ENCODE measurements around the gene RAMP3. TPM values are rescaled to one million over a fixed set of nuclear protein-coding genes. Genes with fewer than 3 reads are reported as not detected.

RAMP3 gene
- total RNA-seq, 1 donor from 2014 or later, result 0.14 TPM

GRCh38 chr7:45186261-45186813 is 28.7 kb downstream of the RAMP3 start:
- Mint-ChIP-seq H3K9me3 (no peaks in the 10 kb centered on the region), H3K4me1 (ENCODE audit: low read depth) (no peaks in the 10 kb centered on the region), H3K4me3 (ENCODE audit: low read depth) (no peak overlapping the region), H3K36me3 (ENCODE audit: low read depth) (no peaks in the 10 kb centered on the region), H3K27ac (no peak overlapping the region), H3K27me3 (ENCODE audit: low read depth) (peaks cover 5% of the 10 kb centered on the region)
- no peak for DNase-seq (ENCODE audit: low spot score)
- intact Hi-C loops (cut with micrococcal nuclease), result no loop called here

DNA sequence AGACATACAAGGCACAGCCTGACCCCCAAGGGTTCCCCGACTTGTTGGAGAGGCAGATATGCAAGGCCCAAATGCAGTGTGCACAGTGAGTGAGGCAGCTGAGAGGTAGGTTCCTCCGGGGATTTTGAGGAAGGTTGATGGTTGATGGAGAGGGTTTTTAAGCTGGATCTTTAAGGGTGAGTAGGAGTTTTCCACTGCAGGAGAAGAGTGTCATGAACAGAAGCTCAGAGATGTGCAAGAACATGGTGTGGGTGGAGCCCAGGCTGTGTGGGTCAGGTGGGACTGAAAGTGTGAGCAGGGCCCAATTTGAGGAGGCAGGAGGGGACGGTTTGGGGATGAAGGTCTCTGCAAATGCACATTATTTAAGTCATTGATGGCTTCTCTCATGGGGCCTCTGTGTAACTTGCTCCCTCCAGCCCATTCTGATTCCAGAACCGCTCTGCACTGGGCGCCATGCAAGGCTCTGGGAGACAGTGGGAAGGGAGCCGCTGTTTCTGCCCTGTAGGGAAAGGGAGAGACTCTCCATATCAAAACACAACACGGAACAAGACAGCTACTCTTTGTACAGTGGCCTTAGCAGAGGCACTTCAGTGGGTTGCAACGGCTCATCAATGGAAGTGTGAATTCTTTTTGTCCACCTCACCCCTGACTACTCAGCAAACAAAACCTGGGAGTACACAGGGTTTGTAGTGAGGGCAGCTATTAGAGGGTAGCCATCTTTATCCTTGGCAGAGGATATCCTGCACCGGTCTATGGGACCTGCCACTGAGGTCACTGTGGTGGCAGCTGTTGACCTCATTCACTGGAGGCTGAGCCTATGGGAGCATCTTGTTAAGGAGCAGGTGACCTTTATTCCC is 29.7 kb downstream of the RAMP3 start:
- H3K9me3 Mint-ChIP-seq, result peaks cover 1% of the 10 kb centered on the region
- no peak overlapping the region for H3K4me3 Mint-ChIP-seq (ENCODE audit: low read depth)
- peaks cover 13% of the 10 kb centered on the region for H3K27me3 Mint-ChIP-seq (ENCODE audit: low read depth)
- H3K36me3 Mint-ChIP-seq (ENCODE audit: low read depth), result no peaks in the 10 kb centered on the region
- no peak overlapping the region for H3K27ac Mint-ChIP-seq
- H3K4me1 Mint-ChIP-seq (ENCODE audit: low read depth), result no peaks in the 10 kb centered on the region
- intact Hi-C loops (cut with micrococcal nuclease), result no loop called here
- no peak for DNase-seq (ENCODE audit: low spot score)

DNA sequence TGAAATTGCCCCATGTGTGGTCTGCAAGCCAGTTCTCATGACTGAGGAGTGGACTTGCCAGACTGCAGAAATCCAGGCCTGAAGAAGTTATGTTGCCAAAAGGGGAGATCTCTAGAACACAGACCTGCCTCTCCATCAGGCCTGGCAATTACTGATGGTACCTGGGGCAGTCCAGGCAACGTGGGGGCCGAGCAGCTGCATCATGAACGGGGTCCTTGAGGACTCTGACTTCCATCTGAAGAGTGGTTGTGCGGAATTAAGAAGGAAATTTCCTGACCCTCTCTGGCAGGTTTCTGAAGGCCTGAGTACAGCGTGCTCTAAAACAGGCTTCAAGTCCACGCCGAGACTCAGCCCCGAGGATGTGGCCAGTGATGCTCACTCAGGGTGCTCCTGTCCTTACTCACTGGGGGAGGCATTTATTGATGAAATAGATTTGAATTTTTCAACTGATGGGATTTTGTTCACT is 30.4 kb downstream of the RAMP3 start:
- no peak overlapping the region for H3K27ac Mint-ChIP-seq
- no peak for DNase-seq (ENCODE audit: low spot score)
- peaks cover 8% of the 10 kb centered on the region for H3K9me3 Mint-ChIP-seq
- H3K36me3 Mint-ChIP-seq (ENCODE audit: low read depth), result no peaks in the 10 kb centered on the region
- intact Hi-C loops (cut with micrococcal nuclease), result no loop called here
- H3K27me3 Mint-ChIP-seq (ENCODE audit: low read depth), result peaks cover 19% of the 10 kb centered on the region
- H3K4me1 Mint-ChIP-seq (ENCODE audit: low read depth), result peaks cover 1% of the 10 kb centered on the region
- H3K4me3 Mint-ChIP-seq (ENCODE audit: low read depth), result no peak overlapping the region

DNA sequence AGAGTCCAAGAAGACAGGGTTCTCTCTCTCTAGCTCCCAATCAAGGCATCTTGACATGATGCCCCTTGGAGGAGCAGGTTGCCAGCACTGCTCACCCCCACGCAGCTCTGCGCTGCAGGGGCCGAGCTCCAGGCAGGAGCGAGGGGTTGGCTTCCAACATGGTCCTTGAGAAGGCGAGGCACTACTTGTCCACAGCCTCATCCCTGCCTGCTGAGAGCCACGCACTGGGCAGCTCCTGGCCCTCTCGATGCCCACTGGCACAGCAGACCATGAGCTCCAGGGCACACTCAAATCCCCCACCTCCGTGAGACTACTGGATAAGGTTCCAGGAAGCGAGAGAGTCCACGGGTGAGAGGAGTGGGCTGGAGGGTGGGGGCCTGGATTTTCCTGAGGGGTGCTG is 31.1 kb downstream of the RAMP3 start:
- no peak for DNase-seq (ENCODE audit: low spot score)
- intact Hi-C loops (cut with micrococcal nuclease), result no loop called here
- Mint-ChIP-seq H3K27ac (no peak overlapping the region), H3K36me3 (ENCODE audit: low read depth) (no peaks in the 10 kb centered on the region), H3K9me3 (peaks cover 8% of the 10 kb centered on the region), H3K4me3 (ENCODE audit: low read depth) (no peak overlapping the region), H3K4me1 (ENCODE audit: low read depth) (peaks cover 2% of the 10 kb centered on the region), H3K27me3 (ENCODE audit: low read depth) (peaks cover 23% of the 10 kb centered on the region)

GRCh38 chr7:45189151-45189970 is 31.8 kb downstream of the RAMP3 start:
- H3K36me3 Mint-ChIP-seq (ENCODE audit: low read depth), result no peaks in the 10 kb centered on the region
- no peak overlapping the region for H3K27ac Mint-ChIP-seq
- DNase-seq (ENCODE audit: low spot score), result no peak
- no peak overlapping the region for H3K4me3 Mint-ChIP-seq (ENCODE audit: low read depth)
- peaks cover 8% of the 10 kb centered on the region for H3K9me3 Mint-ChIP-seq
- peaks cover 23% of the 10 kb centered on the region for H3K27me3 Mint-ChIP-seq (ENCODE audit: low read depth)
- H3K4me1 Mint-ChIP-seq (ENCODE audit: low read depth), result peaks cover 2% of the 10 kb centered on the region
- intact Hi-C loops (cut with micrococcal nuclease), result no loop called here

- intact Hi-C loops (cut with micrococcal nuclease), result no loop called here
- H3K9me3 Mint-ChIP-seq, result peaks cover 8% of the 10 kb centered on the region
These were observed 33.0 kb downstream of the RAMP3 start for GRCh38 chr7:45190406-45191165.

DNA sequence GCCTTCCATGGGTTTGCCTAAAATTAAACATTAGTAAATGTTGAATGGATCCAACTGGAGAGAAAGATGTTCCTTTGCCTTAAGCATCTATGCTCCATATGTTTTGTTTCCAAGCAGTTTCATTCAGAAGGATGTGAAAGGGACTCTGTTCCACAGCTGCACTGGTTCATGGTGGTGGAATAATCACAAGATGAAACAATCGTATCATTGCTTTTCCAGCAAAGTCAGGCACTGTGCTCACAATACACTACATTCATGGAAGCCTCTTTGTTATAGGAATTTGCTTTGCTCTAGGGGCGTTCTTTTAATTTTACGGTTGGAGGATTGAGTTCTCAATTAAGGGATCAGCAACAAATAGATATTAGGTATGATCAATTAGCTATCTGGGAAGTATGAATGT is 33.8 kb downstream of the RAMP3 start:
- Mint-ChIP-seq H3K27me3 (ENCODE audit: low read depth) (peaks cover 29% of the 10 kb centered on the region), H3K27ac (no peak overlapping the region), H3K36me3 (ENCODE audit: low read depth) (no peaks in the 10 kb centered on the region), H3K4me1 (ENCODE audit: low read depth) (peaks cover 13% of the 10 kb centered on the region), H3K4me3 (ENCODE audit: low read depth) (no peak overlapping the region), H3K9me3 (peaks cover 8% of the 10 kb centered on the region)
- DNase-seq (ENCODE audit: low spot score), result no peak
- intact Hi-C loops (cut with micrococcal nuclease), result no loop called here

More at GRCh38 chr7:45190406-45191165, 33.0 kb downstream of the RAMP3 start:
- DNase-seq (ENCODE audit: low spot score), result no peak
- peaks cover 6% of the 10 kb centered on the region for H3K4me1 Mint-ChIP-seq (ENCODE audit: low read depth)
- no peak overlapping the region for H3K4me3 Mint-ChIP-seq (ENCODE audit: low read depth)
- peaks cover 29% of the 10 kb centered on the region for H3K27me3 Mint-ChIP-seq (ENCODE audit: low read depth)
- H3K27ac Mint-ChIP-seq, result no peak overlapping the region
- H3K36me3 Mint-ChIP-seq (ENCODE audit: low read depth), result no peaks in the 10 kb centered on the region

- Mint-ChIP-seq H3K4me3 (ENCODE audit: low read depth) (no peak overlapping the region), H3K27ac (no peak overlapping the region), H3K27me3 (ENCODE audit: low read depth) (peaks cover 27% of the 10 kb centered on the region), H3K36me3 (ENCODE audit: low read depth) (no peaks in the 10 kb centered on the region), H3K9me3 (peaks cover 8% of the 10 kb centered on the region), H3K4me1 (ENCODE audit: low read depth) (peaks cover 25% of the 10 kb centered on the region)
- DNase-seq (ENCODE audit: low spot score), result no peak
- intact Hi-C loops (cut with micrococcal nuclease), result no loop called here
These were observed 35.0 kb downstream of the RAMP3 start for GRCh38 chr7:45192621-45193041.

DNA sequence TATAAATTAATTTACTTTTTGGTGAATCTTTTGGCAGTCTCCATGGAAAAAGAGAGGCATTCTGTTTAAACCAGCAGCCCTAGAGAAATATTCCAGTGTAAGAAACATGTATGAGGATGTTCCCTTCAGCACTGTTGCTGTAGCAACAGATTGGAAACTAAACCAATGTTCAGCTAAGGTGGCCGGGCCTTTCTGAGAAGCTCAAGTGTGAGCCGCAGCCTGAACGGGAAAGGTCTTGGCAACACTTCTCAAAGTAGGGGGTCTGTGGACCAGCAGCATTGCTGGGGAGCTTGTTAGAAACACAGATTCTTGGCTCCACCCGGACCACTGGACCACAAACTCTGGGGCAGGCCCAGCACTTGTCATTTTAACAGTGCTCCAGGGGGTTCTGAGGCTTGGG is 36.2 kb downstream of the RAMP3 start:
- Mint-ChIP-seq H3K4me1 (ENCODE audit: low read depth) (peaks cover 35% of the 10 kb centered on the region), H3K27ac (no peak overlapping the region), H3K36me3 (ENCODE audit: low read depth) (no peaks in the 10 kb centered on the region), H3K4me3 (ENCODE audit: low read depth) (no peak overlapping the region), H3K9me3 (peaks cover 8% of the 10 kb centered on the region), H3K27me3 (ENCODE audit: low read depth) (peaks cover 27% of the 10 kb centered on the region)
- DNase-seq (ENCODE audit: low spot score), result no peak
- intact Hi-C loops (cut with micrococcal nuclease), result no loop called here

DNA sequence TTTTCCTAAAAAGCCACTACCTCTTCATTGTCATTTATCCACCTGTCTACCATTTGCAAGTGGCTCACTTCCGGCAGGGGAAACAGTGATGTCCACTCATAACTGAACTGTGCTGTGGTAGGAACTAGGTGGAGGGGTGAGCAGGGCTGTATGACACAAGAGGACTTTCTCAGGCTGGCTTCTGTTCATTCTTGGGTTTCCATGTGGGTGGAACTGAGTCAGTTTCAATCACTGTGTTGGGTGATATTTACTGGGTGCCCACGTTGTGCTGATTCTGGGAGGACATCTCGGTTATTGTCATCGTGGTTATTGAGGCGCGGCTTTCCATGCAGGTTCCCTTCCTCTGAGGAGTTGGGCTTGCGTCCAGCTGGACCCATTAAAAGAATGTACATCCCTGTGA is 38.8 kb downstream of the RAMP3 start:
- peaks cover 43% of the 10 kb centered on the region for H3K4me1 Mint-ChIP-seq (ENCODE audit: low read depth)
- H3K9me3 Mint-ChIP-seq, result peaks cover 8% of the 10 kb centered on the region
- H3K27ac Mint-ChIP-seq, result peak overlapping the region; percentile 8
- intact Hi-C loops (cut with micrococcal nuclease), result loop anchor here (5.0 kb wide), 1 partner anchor 34 kb away; no protein-coding TSS in a partner anchor
- peak; percentile 15 for DNase-seq (ENCODE audit: low spot score)
- H3K27me3 Mint-ChIP-seq (ENCODE audit: low read depth), result peaks cover 26% of the 10 kb centered on the region
- H3K4me3 Mint-ChIP-seq (ENCODE audit: low read depth), result no peak overlapping the region
- H3K36me3 Mint-ChIP-seq (ENCODE audit: low read depth), result no peaks in the 10 kb centered on the region

DNA sequence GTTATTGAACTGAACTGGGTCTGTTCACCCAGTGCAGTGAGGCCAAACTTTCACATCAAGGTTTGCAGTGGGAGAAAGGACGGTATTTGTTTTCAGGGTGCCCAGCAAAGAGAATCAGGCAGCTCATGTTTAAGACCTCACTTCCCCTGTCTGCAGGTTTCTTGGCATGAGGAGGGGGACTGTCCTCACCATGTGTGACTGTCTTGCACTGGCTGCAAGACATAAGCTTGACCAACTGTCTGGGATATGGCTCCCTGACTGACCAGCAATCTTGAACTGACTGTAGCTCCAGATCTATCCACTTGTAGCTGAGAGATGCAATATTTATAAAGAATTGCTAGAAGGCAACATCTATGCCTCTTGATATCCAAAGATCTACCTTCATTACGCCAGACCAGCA is 39.9 kb downstream of the RAMP3 start:
- H3K4me3 Mint-ChIP-seq (ENCODE audit: low read depth), result no peak overlapping the region

GRCh38 chr7:45198986-45199385 is 41.4 kb downstream of the RAMP3 start:
- Mint-ChIP-seq H3K27me3 (ENCODE audit: low read depth) (peaks cover 10% of the 10 kb centered on the region), H3K4me3 (ENCODE audit: low read depth) (no peak overlapping the region), H3K36me3 (ENCODE audit: low read depth) (no peaks in the 10 kb centered on the region), H3K9me3 (no peaks in the 10 kb centered on the region), H3K27ac (no peak overlapping the region), H3K4me1 (ENCODE audit: low read depth) (peaks cover 53% of the 10 kb centered on the region)
- DNase-seq (ENCODE audit: low spot score), result no peak
- intact Hi-C loops (cut with micrococcal nuclease), result loop anchor here (5.0 kb wide), 1 partner anchor 37 kb away; no protein-coding TSS in a partner anchor

More for the DNA sequence above, 39.9 kb downstream of the RAMP3 start:
- no peaks in the 10 kb centered on the region for H3K36me3 Mint-ChIP-seq (ENCODE audit: low read depth)
- H3K27ac Mint-ChIP-seq, result no peak overlapping the region
- no peak for DNase-seq (ENCODE audit: low spot score)
- peaks cover 18% of the 10 kb centered on the region for H3K27me3 Mint-ChIP-seq (ENCODE audit: low read depth)
- H3K4me1 Mint-ChIP-seq (ENCODE audit: low read depth), result peaks cover 43% of the 10 kb centered on the region
- intact Hi-C loops (cut with micrococcal nuclease), result loop anchor here (5.0 kb wide), 1 partner anchor 35 kb away; no protein-coding TSS in a partner anchor
- H3K9me3 Mint-ChIP-seq, result peaks cover 6% of the 10 kb centered on the region
